ENCODE measurements around the gene DPP10.

Gene DPP10

DNA sequence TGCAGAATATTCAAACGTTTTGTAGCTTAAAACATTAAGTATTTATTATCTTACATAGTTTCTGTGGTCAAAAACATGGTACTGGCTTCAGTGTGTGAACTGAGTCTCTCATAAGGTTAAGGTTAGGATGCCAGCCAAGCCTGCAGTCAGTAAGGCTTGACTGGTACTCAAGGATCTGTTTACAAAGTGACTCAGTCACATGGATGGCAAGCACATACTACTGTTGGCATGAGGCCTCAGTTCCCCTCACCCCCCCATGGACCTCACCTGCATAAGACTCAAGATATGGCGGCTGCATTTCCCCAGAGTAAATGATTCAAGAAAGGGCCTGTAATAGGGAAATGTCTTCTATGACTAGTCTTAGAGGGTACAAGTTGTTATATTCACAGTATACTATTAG is 1167.5 kb downstream of the DPP10 start:
- no peak for DNase-seq

- no peak for DNase-seq
These were observed 1168.4 kb downstream of the DPP10 start for GRCh38 chr2:115610888-115611287.

- no peak for DNase-seq
These were observed 1181.9 kb downstream of the DPP10 start for GRCh38 chr2:115624332-115624731.

GRCh38 chr2:115634578-115634977 is 1192.1 kb downstream of the DPP10 start:
- DNase-seq = no peak

DNA sequence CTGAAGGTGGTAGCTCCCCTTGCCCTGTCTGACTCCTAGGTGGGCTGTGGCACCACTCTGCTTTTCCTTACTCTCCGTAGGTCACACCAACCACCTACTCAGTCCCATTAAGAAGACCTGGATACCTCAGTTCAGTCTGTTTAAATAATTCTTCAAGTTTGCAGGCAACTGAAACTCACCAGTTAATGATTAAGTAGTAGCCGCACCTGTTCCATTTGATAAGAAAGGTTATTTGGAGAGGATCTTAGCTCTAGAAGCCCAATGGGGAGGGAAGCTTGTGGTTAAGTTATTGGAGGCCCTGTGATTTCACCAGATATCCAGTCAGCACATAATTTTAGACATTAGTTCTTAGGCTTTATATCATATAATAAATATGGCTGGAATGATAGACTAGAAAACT is 1193.0 kb downstream of the DPP10 start:
- DNase-seq = no peak

- DNase-seq = no peak
These were observed 1207.3 kb downstream of the DPP10 start for GRCh38 chr2:115649731-115650130.

DNA sequence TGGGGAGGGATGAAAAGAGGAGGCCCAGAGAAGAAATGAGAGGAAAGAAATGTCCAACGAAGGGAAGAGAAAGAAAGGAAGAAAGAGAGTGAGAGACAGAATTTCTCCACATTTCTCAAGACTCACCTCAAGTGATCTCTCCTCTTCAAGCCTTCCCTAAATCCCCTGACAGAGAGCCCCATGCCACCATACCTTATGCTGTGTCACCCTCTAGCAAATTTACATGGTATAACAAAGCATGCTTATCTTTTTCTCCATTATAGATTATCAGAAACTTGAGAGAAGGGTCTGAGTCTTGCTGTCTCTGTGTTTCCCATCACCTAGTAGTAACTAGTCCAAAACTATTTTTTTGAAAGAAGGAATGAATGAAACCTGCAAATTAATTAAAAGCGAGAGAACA is 1208.4 kb downstream of the DPP10 start:
- no peak for DNase-seq

- DNase-seq = no peak
These were observed 1210.2 kb downstream of the DPP10 start for GRCh38 chr2:115652652-115653051.

DNA sequence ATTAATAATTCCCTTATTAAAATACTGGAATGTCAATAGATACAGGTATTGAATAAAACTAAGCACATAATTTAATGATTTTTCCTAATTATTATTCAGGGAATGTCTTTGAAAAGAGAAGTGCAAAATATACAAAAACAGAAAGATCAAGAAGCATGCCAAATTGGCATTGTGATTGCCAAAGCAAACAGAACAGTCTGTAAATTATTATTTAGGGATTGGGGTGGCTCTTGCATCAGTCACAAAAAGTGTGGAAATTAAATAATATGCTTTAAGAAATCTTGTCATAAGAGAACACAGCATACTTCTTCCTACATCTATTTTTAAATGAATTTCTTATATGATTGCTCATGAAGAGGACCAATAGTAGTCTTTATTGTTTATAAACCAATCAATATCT is 1211.9 kb downstream of the DPP10 start:
- DNase-seq = no peak

DNA sequence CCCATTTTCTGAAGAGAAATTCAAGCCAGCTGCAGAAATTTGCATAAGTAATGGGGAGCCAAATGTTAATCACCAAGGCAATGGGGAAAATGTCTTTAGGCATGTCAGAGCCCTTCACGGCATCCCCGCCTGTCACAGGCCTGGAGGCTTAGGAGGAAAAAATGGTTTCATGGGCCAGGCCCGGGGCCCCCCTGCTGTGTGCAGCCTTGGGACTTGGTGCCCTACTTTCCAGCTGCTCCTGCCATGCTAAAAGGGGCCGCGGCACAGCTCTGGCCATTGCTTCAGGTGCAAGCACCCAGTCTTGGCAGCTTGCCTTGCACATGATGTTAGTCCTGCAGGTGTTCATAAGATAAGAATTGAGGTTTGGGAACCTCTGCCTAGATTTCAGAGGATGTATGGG is 1235.7 kb downstream of the DPP10 start:
- DNase-seq = no peak

- DNase-seq = no peak
These were observed 1241.9 kb downstream of the DPP10 start for GRCh38 chr2:115684345-115684744.

DNA sequence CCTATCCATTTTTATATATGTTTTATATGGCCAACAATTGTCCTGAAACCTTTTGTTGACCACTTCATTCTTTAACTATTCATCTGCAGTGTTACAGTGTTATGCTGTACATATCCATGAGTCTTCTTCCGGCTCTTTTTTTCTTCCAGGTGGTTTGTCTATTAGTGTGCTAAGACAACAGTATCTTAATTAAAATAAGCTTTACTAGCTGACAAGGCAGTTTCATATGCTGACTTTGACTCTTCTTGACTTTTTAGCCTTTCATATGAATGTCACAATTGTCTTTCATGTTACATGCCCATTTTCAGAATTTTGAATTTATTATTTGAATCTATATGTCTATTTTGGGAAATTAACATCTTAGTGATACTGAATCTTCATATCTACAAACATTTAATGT is 1249.0 kb downstream of the DPP10 start:
- DNase-seq = no peak

- DNase-seq = no peak
These were observed 1252.2 kb downstream of the DPP10 start for GRCh38 chr2:115694651-115695050.

DNA sequence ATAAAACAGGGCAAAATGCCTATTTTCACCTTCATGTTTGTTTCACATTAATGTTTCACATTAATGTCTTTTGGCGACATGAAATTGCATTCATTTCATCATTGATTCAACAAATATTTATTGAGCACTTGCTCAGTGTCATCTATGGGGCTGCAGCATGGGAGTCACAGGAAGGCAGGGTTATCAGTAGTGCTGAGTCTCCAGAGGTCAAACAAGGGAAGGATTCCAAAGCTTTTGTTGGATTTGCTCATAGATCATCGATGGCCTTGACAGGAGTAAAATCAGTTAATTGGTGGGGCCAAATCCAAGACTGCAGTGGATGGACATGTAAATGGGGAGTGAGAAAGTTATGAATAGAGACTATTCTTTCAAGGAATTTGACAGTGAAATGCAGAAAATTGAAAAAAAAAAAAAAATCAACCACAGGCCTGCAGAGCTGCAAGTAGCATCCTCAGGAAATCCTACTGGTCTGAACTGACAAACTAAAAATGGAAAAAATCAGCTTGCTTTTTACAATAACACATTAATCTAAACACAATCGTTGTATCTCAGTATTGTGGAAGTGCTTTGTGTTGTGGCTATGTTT is 1290.8 kb downstream of the DPP10 start:
- DNase-seq = no peak

- no peak for DNase-seq
These were observed 1295.7 kb downstream of the DPP10 start for GRCh38 chr2:115738111-115738510.

DNA sequence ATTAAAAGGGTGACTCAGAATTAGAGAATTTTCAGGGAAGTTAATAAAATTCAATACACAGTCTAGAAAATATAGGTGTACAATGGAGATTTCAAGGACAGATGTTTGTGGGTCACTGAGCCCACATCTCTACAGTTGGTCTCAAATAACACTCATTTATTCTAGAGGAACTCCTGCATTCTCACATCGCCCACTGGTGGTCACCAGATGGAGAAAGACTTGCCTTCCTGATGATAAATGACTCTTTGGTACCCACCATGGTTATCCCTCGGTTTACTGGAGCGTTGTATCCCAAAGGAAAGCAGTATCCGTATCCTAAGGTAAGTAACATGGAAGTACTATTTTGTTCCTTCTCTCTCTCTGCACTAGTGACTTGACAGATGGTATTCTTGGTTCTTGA is 1297.1 kb downstream of the DPP10 start:
- DNase-seq = no peak

- no peak for DNase-seq
These were observed 1303.7 kb downstream of the DPP10 start for GRCh38 chr2:115746151-115746550.

- no peak for DNase-seq
These were observed 1314.8 kb downstream of the DPP10 start for GRCh38 chr2:115757286-115757685.

- DNase-seq = no peak
These were observed 1321.2 kb downstream of the DPP10 start for GRCh38 chr2:115763601-115764000.

- no peak for DNase-seq
These were observed 1329.1 kb downstream of the DPP10 start for GRCh38 chr2:115771516-115771915.

GRCh38 chr2:115774361-115774760 is 1331.9 kb downstream of the DPP10 start:
- DNase-seq = no peak

GRCh38 chr2:115779085-115779632 is 1336.7 kb downstream of the DPP10 start:
- no peak for DNase-seq

DNA sequence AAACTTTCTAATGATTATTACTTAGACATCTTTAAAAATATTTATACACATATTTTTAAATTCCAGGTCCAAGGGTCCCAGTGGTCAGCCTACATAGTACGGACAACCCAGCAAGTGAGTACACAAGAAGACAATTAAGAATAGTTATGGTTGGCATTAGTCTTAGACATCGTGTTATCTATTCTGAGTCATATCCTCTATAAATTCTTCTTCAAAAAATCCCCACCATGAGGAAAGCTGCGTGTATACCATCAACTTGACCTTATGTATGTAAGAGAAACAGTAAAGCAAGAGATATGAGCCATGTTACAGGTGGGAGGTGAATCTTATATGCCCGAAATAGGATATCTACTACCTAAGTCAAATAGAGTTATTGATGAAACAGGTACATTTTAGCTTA is 1339.8 kb downstream of the DPP10 start:
- DNase-seq = no peak

- no peak for DNase-seq
These were observed 1353.6 kb downstream of the DPP10 start for GRCh38 chr2:115796078-115796477.

GRCh38 chr2:115807276-115807675 is 1364.8 kb downstream of the DPP10 start:
- DNase-seq = no peak

All from NCI-H2171 (cell line).